ENCODE measurements around the gene IQSEC3.

The IQSEC3 gene

DNA sequence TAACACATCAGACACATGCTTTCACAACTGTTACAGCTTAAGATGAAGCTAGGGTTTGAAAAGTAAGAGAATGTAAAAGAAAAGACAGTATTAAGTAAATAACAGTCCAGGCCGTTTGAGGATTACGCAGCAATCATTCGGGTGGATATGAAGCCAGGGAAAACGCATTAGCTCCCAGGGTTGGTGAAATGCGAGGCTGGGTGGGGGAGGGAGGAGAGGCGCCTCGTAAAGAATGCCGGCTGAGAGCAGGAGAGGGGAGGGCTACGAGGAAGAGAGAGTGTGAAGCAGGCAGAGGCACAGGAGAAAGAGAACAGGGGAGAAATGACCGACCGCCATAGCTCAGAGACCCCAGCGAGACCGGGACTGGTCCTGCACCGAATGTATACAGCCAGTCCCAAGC is 73.0 kb downstream of the IQSEC3 start:
- H3K27ac ChIP-seq = no peak overlapping the region
- no peak for TF ChIP-seq ZFX (IDR thresholded peaks at IDR 0.05)
- TF ChIP-seq, protein P1, sequence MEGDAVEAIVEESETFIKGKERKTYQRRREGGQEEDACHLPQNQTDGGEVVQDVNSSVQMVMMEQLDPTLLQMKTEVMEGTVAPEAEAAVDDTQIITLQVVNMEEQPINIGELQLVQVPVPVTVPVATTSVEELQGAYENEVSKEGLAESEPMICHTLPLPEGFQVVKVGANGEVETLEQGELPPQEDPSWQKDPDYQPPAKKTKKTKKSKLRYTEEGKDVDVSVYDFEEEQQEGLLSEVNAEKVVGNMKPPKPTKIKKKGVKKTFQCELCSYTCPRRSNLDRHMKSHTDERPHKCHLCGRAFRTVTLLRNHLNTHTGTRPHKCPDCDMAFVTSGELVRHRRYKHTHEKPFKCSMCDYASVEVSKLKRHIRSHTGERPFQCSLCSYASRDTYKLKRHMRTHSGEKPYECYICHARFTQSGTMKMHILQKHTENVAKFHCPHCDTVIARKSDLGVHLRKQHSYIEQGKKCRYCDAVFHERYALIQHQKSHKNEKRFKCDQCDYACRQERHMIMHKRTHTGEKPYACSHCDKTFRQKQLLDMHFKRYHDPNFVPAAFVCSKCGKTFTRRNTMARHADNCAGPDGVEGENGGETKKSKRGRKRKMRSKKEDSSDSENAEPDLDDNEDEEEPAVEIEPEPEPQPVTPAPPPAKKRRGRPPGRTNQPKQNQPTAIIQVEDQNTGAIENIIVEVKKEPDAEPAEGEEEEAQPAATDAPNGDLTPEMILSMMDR (conservative IDR thresholded peaks at IDR 0.05) = no peak

DNA sequence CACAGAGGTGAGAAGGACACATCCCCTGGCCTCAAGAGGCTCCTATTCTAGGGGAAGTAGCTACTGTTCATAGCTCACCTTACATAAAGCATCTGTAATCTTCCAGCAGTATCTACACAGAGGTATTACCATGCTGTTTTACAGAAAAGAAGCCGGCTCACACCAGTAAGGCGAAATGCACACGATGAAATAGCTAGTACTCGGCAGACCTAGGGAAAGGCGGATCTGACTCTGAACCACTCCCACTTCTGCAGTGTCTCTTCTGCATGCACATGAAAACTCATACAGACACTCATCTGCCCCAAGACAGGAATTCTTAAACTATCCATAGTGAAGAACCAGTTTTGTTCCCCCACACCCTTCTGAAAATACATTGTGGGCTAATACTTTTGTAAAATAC is 73.6 kb downstream of the IQSEC3 start:
- TF ChIP-seq, protein P1 (conservative IDR thresholded peaks at IDR 0.05) = no peak
- no peak for TF ChIP-seq ZFX (IDR thresholded peaks at IDR 0.05)
- H3K27ac ChIP-seq = no peak overlapping the region

DNA sequence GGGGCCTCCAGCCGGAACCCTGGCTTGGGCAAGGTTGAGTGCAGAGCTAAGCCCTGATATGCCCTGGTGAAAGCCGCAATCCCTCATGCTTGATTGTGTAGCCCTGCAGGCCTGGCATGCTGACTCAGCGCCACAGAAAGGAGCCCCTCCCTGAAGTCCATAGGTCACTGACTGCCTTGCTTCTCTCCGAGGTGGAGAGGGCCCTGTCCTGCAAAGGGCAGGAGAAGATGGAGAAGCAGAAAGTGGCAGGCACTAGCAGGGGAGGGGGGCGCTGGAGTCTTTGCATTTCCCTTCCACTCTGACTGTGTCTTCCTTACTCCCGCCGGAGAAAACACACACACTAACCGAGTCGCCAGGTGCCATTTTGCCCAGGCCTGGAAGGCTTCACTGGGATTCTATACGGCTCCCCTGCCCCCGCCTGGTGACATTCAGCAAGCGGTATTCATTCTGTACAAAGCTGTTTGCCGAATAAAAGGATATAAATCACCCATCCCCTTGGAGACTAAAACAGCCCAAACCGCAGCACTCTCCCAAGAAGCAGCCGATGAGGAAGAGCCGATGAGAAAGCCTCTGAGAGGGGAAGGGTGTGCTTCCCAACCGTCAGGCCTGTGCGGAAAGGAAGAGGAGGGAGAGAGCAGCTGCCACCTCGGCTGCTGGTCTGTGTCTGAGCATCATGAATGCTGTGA is 77.5 kb downstream of the IQSEC3 start:
- no peak for TF ChIP-seq ZFX (IDR thresholded peaks at IDR 0.05)
- TF ChIP-seq, protein P1 (conservative IDR thresholded peaks at IDR 0.05) = no peak
- H3K27ac ChIP-seq = no peak overlapping the region

DNA sequence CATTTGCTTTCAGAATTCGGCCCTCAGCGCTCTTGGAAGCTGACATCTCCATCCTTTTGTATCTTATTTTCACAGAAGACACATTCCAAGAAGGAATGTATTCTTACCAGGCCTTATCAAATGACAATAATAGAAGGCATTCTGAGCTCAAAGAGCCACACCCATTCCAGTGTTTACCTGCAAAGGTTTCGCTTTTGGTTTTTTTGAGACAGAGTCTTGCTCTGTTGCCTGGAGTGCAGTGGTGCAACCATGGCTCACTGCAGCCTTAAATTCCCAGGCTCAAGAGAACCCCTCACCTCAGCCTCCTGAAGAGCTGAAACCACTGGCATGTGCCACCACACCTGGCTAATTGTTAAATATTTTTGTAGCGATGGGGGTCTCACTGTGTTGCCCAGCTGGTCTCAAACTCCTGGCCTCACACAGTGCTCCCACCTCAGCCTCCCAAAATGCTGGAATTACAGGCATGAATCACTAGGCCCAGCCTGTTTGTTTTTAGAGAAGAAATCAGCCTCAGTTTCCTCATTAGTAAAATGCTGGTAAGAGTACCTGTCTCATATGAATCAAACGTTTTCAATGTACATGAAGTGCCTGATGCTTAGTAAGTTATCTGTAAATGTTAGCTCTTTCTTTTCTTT is 78.2 kb downstream of the IQSEC3 start:
- no peak overlapping the region for H3K27ac ChIP-seq
- TF ChIP-seq, protein P1 (conservative IDR thresholded peaks at IDR 0.05) = no peak
- no peak for TF ChIP-seq ZFX (IDR thresholded peaks at IDR 0.05)

DNA sequence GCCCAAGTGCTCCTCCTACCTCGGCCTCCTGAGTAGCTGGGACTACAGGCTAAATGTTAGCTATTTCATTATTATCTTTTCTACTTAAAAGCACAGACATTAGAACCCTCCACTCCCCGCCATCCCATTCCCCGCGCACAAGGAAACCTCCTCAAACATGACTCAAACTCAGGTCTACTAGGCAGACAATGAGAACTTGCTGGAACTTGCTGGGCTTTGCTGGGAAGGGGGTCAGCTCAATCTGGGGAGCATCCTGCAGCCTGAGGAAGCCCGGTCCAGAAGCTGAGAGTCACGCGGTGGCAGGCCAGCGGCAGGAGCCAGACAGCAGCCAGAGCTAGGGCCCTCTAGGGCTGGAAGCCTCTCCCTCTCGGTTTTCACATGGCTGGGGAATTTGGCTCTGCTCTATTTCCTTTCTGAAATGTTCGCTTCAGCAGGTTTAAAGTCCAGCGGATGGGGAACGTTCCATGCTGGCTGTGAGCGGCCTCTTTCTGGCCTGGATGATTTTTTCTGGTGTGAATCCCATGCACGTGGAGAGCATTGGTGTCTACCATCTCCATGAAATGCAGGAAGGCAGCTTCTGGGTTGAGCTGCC is 78.9 kb downstream of the IQSEC3 start:
- no peak overlapping the region for H3K27ac ChIP-seq
- TF ChIP-seq, protein P1 (conservative IDR thresholded peaks at IDR 0.05) = no peak

DNA sequence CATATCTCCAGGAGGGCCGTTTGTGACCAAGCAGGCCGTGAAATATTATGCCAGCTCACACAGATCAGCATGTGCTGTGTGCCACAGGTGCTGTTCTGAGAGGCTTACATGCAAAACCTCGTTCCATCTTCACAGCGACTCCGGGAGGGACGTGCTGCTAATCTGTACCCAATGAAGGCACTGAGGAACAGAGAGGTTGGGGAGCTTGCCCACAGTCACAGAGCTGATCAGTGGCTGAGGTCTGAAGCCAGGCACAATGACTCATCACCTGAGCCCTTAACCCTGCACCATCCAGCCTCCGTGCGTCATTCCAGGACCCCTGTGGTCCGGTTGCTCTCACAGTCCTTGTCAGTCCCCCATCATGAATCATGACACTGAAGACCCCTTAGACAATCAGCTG is 80.7 kb downstream of the IQSEC3 start:
- TF ChIP-seq, protein P1 (conservative IDR thresholded peaks at IDR 0.05) = no peak
- TF ChIP-seq ZFX (IDR thresholded peaks at IDR 0.05) = no peak
- H3K27ac ChIP-seq = no peak overlapping the region

DNA sequence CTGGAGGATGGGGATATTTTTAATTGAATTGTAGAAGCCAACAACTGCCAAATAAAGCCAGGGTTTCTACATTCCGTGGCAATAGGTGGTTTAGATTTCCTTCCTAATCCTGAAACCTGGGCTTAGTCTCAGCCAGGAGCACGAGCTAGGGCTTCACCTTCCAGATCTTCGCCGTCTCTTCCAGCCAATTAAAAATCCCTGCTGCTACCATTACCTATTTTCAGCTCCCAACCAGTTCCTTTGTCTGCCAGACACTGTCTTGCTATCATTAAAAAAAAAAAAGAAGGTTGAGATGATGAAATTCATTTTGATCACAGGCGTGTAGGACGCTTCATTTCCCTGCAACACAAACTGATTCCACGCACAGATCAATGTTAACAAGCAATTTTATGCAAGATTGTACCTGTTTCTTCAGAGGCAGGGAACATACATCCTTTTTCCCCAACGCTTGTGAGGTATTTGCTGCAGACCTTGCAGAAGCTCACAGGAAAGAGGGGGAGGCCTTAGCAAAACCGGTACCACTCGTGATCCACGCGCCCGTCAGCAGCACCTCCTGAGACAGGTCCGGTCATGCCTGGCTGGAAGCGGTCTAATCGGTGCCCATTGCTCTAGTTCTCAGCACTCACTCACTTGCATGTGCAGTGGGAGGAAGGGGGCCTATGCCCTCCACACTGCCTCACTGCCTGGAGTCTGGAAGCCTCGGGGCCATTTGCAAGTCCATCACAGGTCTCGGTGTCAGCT is 82.3 kb downstream of the IQSEC3 start:
- H3K27ac ChIP-seq = no peak overlapping the region
- no peak for TF ChIP-seq ZFX (IDR thresholded peaks at IDR 0.05)
- TF ChIP-seq, protein P1 (conservative IDR thresholded peaks at IDR 0.05) = no peak
